ENCODE results near the gene MSL3.

Gene MSL3

DNA sequence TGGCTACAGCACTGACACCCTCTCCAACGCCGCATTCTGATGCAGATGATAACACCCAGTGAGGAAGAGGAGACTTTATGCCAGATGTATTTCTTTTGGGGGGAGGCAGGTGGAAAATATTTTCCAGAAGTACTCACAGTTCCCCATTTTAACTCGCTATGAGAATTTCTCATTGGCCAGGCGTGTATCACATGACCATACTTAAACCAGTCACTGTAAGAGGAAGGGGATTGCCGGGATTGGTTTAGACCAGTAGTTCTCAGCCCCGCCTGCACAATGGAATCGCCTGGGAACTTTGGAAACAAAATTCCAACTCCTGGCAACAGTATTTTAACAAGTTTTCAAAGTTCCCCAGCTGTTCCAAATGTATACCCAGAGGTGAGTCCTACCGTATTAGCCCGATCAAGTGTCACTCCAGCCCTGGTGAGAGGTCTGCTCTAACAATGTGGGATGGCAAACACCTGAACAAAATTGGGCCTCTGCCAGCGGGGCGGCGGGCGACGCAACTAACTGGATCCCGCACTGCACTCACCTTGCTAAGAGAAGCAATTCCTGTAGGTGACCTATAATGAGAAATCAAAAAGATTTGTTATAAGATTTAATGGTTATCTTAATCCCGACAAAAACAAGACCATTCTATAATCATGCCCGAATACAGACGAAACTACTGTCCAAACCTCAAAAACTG lies 2.9 kb upstream of the MSL3 start:
- H3K27me3 Mint-ChIP-seq = no peaks in the 10 kb centered on the region
- peaks cover 7% of the 10 kb centered on the region for H3K4me1 Mint-ChIP-seq (ENCODE audit: low read depth)
- no peak overlapping the region for H3K4me3 Mint-ChIP-seq
- H3K27ac Mint-ChIP-seq = no peak overlapping the region
- no peaks in the 10 kb centered on the region for H3K9me3 Mint-ChIP-seq (ENCODE audit: low read depth)
- H3K36me3 Mint-ChIP-seq = no peaks in the 10 kb centered on the region

DNA sequence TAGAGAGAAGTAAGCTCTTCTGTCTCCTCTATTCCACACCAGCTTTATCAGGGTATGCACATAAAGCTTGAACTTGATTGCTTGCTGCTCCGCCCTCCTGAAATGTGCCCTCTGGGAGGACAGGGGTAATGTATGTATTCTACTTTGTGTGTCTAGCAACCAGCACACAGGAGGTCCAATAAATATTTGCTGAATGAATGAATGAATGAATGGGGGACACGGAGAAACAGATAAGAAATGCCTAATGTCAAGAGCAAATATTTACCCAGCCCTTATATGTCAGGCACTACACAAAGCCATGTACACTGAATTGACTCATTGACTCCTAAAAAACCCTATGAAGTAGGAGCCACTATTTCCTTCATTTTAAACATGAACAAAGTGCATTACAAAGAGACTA lies 2.3 kb upstream of the MSL3 start:
- Mint-ChIP-seq H3K4me1 (ENCODE audit: low read depth) (peaks cover 7% of the 10 kb centered on the region), H3K36me3 (no peaks in the 10 kb centered on the region), H3K27me3 (no peaks in the 10 kb centered on the region), H3K4me3 (no peak overlapping the region), H3K9me3 (ENCODE audit: low read depth) (no peaks in the 10 kb centered on the region), H3K27ac (no peak overlapping the region)

DNA sequence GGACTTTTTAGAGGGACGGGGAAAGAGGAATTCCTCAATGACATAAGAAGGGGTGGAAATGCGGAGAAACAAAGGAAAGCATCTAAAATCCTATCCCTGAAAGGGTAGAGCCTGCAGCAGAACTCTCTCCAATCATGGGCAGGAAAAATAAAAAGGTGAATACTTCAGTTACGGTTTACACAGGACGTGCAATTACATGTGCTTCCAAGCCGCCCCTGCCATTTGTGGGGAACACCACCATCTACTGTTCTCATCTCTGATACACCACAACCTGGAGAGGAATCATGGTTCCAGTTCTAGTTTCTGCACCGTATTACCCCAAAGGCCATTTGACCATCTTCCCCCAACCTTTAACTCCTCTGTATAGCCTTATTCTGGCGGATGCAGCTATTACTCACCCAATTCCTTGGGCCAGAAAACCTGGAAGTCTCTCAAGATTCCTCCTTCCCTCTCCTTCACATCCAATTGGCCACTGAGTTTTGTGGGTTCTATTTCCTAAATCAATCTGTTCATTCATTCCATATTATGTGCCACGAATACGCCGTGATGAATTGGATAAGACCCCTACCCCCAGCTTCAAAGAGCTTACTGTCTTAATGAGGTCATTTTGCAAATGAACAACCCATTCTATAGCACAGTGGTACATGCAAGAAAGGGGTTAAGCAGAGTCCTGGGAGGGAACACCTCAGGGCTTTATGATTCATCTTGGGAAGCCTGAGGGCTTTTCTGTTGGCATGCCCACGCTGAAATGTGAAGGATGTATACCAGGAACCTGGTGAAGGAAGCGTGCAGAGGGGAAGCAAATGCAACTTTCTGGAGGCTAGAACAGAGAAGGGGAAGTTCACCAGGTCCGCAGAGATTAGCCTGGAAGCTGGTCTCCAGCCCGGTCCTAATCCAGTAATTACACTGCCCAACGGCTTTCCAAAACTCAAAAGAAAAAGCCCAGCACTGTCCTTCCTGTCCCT lies 1.4 kb upstream of the MSL3 start:
- Mint-ChIP-seq H3K4me1 (ENCODE audit: low read depth) (peaks cover 14% of the 10 kb centered on the region), H3K36me3 (peaks cover 6% of the 10 kb centered on the region), H3K9me3 (ENCODE audit: low read depth) (no peaks in the 10 kb centered on the region), H3K4me3 (peak overlapping the region; percentile 76), H3K27ac (peak overlapping the region; percentile 77), H3K27me3 (no peaks in the 10 kb centered on the region)

DNA sequence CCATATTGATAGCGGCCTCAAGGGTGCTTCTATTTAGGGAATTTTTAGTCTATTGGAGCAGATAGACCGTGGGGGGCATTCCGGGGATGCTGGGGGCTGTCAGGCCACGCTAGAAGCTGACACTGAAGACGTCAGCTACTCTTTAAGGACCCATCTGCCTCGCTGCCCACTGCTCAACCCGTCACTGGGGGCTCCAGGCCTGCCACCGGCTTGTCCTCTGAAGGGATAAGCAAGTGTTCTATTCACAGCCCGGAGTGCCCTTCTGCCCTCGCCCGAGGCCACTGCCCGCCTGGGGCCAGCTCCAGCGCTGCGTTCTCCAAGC lies 679 bp upstream of the MSL3 start:
- Mint-ChIP-seq H3K27ac (peak overlapping the region; percentile 77), H3K4me1 (ENCODE audit: low read depth) (peaks cover 17% of the 10 kb centered on the region), H3K9me3 (ENCODE audit: low read depth) (no peaks in the 10 kb centered on the region), H3K27me3 (no peaks in the 10 kb centered on the region), H3K4me3 (peak overlapping the region; percentile 76), H3K36me3 (peaks cover 9% of the 10 kb centered on the region)

DNA sequence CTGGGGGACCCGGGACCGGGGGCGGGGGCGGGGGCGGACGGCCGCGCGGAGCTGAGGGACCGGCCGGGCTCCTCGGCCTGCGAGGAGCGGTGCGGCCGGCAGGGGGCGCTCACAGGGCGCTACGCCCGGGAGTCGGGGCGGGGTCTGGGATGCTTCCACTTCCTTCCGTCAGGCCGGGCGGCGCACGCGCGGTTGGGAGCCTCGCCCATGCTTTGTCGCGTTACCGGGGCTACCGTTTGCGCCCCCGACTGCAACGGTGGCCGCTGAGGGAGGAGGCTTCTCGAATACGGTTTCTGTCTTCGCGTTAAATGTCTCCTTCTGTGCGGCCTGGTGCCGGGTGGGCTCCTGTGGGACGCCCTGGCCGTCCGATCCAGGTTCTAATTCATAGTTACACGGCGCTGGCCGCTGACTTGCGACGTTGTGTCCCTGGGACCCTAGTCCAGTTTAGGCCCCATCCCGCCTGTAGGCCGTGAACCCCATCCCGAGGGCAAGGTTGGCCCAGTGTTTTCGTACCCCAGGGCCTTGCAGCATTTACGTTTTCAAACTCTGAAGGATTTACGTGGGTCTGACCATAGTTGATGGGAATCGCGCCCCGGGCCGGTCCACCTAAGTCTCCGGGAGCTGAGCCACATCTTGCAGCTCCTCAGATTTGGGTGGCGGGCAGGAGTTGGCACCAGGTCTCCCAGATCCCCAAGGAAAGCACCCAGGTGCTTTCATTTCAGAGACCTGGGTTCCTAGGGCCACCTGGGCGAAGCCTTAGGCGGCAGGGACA lies 549 bp downstream of the MSL3 start:
- Mint-ChIP-seq H3K27ac (peak overlapping the region; percentile 99), H3K4me3 (peak overlapping the region; percentile 97), H3K9me3 (ENCODE audit: low read depth) (no peaks in the 10 kb centered on the region), H3K4me1 (ENCODE audit: low read depth) (peaks cover 28% of the 10 kb centered on the region), H3K36me3 (peaks cover 12% of the 10 kb centered on the region), H3K27me3 (no peaks in the 10 kb centered on the region)

DNA sequence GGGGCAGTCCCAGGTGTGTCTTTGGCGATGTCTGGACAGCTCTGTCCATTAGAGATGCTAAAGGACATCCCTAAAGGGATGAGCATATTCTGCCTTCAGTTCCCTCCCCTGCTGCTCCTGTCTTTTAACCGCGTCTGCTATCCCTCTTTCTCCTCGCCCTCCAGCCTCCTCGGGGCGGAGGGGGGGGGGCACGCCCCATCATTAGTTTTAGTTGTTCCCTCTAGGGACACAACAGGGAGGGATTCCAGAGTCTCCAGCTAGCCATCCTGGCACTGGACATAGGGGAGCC lies 1.1 kb downstream of the MSL3 start:
- Mint-ChIP-seq H3K27me3 (no peaks in the 10 kb centered on the region), H3K4me1 (ENCODE audit: low read depth) (peaks cover 32% of the 10 kb centered on the region), H3K4me3 (peak overlapping the region; percentile 97), H3K36me3 (peaks cover 16% of the 10 kb centered on the region), H3K9me3 (ENCODE audit: low read depth) (no peaks in the 10 kb centered on the region), H3K27ac (peak overlapping the region; percentile 99)

DNA sequence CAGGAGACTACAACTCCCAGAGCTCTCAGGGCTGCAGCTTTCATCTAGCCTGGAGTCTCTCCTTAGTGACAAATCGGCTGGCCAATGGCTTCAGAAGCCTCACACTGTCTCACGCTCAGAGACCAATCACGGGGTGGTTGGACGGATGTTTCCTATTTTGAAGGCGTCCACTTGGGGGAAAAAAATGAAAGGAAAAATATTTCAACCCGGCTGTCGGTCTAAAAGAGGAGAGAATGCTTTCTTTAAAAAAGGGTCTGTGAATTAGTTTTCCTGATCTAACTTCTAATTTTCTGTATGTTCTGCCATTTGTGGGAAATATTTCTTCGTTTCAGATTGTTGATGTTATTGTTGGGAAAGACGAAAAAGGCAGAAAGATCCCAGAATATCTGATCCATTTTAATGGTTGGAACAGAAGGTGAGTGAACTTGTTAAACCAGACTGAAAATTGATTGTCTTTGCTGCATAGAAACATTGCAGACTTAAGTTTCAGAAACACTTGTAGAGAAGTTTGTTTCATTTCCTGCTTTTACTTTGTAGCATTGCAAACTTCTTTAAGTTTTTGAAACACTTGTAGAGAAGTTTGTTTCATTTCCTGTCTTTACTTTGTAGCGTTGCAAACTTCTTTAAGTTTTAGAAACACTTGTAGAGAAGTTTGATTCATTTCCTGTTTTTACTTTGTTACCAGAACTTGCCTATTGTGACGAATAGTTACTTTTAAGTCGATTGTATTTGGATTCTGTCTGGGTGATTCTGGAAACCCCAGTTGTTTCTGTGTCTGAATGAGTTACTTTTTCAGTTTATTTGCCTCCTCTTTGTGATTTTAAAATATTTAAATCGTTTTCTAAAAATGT lies 1.6 kb downstream of the MSL3 start:
- peaks cover 37% of the 10 kb centered on the region for H3K4me1 Mint-ChIP-seq (ENCODE audit: low read depth)
- H3K27ac Mint-ChIP-seq = peak overlapping the region; percentile 99
- H3K9me3 Mint-ChIP-seq (ENCODE audit: low read depth) = no peaks in the 10 kb centered on the region
- H3K27me3 Mint-ChIP-seq = no peaks in the 10 kb centered on the region
- H3K36me3 Mint-ChIP-seq = peaks cover 21% of the 10 kb centered on the region
- H3K4me3 Mint-ChIP-seq = peak overlapping the region; percentile 97

DNA sequence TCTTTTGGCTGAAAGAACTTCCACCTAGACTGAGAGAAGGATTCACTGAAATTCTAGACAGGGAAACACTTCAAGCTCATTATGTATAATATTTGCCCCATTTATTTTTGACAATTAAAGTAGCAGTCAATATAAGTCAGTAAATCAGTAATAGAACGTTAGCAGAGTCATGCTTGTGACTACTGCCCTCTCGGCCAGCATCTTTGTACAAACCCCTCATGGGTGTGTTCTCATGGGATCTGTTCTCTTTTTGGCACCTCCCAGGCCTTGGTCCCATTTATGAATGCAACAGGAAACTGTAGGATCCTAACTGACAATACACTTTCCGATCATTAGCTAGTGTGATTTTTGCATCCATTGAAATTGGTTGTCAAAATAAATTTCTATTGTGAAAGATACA lies 2.9 kb downstream of the MSL3 start:
- Mint-ChIP-seq H3K27me3 (no peaks in the 10 kb centered on the region), H3K4me3 (peak overlapping the region; percentile 94), H3K4me1 (ENCODE audit: low read depth) (peaks cover 48% of the 10 kb centered on the region), H3K9me3 (ENCODE audit: low read depth) (no peaks in the 10 kb centered on the region), H3K36me3 (peaks cover 26% of the 10 kb centered on the region), H3K27ac (peak overlapping the region; percentile 98)

DNA sequence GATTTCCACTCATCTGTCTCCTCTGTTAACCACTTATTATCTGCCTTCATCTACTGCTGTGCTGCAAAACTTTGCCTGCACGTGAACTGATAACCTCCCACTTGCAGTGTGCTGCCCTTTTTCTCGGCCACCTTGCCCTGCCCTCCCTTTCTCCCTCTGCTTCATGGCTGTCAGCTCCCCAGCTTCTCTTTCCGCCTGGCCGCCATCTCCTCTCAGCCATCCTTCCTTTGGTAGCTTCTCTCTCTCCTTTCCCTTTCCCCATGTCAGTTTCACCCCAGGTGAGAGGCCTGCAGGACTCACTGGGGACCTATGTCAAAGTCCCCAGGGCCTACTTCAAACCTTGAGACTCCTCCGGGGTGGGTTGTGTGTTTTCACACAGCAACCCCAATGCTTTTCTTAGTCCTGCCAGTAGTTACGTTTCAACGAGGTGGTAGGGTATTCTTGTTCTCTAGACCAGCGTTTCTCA lies 6.6 kb downstream of the MSL3 start:
- Mint-ChIP-seq H3K36me3 (peaks cover 29% of the 10 kb centered on the region), H3K4me1 (ENCODE audit: low read depth) (peaks cover 67% of the 10 kb centered on the region), H3K27me3 (no peaks in the 10 kb centered on the region), H3K4me3 (peak overlapping the region; percentile 94), H3K27ac (peak overlapping the region; percentile 96), H3K9me3 (ENCODE audit: low read depth) (no peaks in the 10 kb centered on the region)

DNA sequence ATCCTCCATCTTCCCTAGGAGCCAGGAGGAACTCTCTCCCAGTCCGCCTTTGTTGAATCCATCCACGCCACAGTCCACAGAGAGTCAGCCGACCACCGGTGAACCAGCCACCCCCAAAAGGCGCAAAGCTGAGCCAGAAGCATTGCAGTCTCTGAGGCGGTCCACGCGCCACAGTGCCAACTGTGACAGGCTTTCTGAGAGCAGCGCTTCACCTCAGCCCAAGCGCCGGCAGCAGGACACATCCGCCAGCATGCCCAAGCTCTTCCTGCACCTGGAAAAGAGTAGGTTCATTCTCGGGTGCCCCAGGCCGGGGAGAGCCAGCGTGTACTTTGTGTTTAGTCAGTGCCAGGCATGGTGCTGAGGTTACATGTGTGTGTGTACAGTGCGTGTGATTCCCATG lies 7.4 kb downstream of the MSL3 start:
- Mint-ChIP-seq H3K4me1 (ENCODE audit: low read depth) (peaks cover 72% of the 10 kb centered on the region), H3K27me3 (no peaks in the 10 kb centered on the region), H3K4me3 (peak overlapping the region; percentile 94), H3K9me3 (ENCODE audit: low read depth) (no peaks in the 10 kb centered on the region), H3K36me3 (peaks cover 29% of the 10 kb centered on the region), H3K27ac (peak overlapping the region; percentile 96)

DNA sequence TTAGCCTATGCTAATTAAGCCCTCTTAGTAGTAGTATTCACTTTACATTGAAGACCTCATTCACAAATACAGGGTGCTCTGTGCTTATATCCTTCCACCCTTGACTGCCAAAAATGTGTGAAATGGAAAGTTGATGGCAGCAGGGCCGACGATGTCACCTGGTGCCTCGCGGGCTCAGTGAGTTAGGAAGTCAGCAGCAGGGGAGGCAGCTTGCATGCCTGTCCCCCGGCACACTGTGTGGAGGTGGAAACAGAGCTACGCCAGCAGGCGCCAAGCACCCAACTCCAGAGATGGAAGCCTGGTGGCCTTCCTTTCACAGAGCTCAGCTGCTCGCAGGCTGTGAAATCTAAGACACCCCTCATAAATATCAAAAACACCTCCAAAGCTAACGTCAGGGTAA lies 8.4 kb downstream of the MSL3 start:
- Mint-ChIP-seq H3K36me3 (peaks cover 23% of the 10 kb centered on the region), H3K4me1 (ENCODE audit: low read depth) (peaks cover 68% of the 10 kb centered on the region), H3K27me3 (no peaks in the 10 kb centered on the region), H3K4me3 (peak overlapping the region; percentile 94), H3K9me3 (ENCODE audit: low read depth) (no peaks in the 10 kb centered on the region), H3K27ac (peak overlapping the region; percentile 96)

DNA sequence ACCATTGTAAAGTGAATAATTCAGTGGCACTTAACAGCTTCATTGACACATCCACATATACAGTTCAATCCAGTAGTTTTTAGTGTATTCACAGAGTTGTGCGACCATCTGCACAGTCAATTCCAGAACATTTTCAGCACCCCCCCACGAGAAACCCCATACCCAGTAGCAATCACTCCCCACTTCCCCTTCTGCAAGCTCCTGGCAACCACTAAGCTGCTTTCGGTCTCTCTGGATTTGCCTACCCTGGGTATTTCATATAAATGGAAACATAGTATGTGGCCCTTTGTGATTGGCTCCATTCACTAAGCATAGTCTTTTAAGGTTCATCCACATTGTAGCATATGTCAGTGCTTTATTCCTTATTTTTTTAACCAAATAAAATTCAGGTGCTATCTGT lies 10.0 kb downstream of the MSL3 start:
- H3K9me3 Mint-ChIP-seq (ENCODE audit: low read depth) = no peaks in the 10 kb centered on the region
- H3K4me3 Mint-ChIP-seq = peak overlapping the region; percentile 57
- peaks cover 59% of the 10 kb centered on the region for H3K4me1 Mint-ChIP-seq (ENCODE audit: low read depth)
- peaks cover 17% of the 10 kb centered on the region for H3K36me3 Mint-ChIP-seq
- H3K27me3 Mint-ChIP-seq = no peaks in the 10 kb centered on the region
- peak overlapping the region; percentile 87 for H3K27ac Mint-ChIP-seq

DNA sequence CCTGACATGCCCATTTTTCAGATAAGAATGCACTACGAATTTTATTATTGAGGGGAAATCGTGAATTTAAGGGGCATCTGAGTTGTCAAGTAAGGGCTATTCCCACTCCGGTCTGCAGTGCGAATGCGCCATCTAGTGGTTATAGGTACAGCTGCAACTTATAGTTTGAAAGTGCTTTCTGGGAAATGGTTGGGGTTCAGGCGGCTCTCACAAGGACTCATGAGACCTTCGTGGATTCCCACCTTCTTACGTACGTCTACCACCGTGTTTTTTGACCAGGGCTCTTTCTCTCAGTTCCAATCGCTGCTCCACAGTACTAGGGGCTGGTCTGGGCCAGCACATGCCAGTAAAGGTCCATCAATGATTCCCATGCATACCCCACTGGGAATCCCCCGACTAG lies 12.3 kb downstream of the MSL3 start:
- no peaks in the 10 kb centered on the region for H3K9me3 Mint-ChIP-seq (ENCODE audit: low read depth)
- peak overlapping the region; percentile 90 for H3K27ac Mint-ChIP-seq
- peak overlapping the region; percentile 27 for H3K4me3 Mint-ChIP-seq
- peaks cover 6% of the 10 kb centered on the region for H3K36me3 Mint-ChIP-seq
- peaks cover 51% of the 10 kb centered on the region for H3K4me1 Mint-ChIP-seq (ENCODE audit: low read depth)
- no peaks in the 10 kb centered on the region for H3K27me3 Mint-ChIP-seq

DNA sequence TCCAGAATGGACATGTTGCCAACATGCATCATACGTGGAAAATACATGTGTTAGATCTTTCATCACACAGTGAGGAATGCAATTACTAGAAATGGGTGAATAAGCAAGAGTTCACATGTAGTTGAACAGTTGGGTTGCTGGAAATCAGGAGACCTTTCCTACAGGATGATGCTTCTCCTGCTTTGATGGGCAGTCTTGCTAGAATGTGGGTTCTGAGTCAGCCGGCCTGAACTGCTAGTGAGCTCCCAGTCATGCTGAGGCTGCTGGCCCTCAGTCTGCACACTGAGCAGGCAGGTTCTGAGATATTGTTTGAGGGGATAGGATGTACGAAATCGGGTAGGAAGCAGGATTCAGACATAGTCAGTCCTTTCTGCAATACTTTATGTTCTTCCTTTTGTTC lies 20.2 kb downstream of the MSL3 start:
- Mint-ChIP-seq H3K27me3 (no peaks in the 10 kb centered on the region), H3K27ac (no peak overlapping the region), H3K9me3 (ENCODE audit: low read depth) (no peaks in the 10 kb centered on the region), H3K4me1 (ENCODE audit: low read depth) (peaks cover 16% of the 10 kb centered on the region), H3K36me3 (peaks cover 4% of the 10 kb centered on the region), H3K4me3 (no peak overlapping the region)
